ENCODE results near the gene NEDD1. TPM values are rescaled to one million over a fixed set of nuclear protein-coding genes. Genes with fewer than 3 reads are reported as not detected.

Gene NEDD1
- total RNA-seq, 1 donor from 2014 or later: 35.4 TPM

DNA sequence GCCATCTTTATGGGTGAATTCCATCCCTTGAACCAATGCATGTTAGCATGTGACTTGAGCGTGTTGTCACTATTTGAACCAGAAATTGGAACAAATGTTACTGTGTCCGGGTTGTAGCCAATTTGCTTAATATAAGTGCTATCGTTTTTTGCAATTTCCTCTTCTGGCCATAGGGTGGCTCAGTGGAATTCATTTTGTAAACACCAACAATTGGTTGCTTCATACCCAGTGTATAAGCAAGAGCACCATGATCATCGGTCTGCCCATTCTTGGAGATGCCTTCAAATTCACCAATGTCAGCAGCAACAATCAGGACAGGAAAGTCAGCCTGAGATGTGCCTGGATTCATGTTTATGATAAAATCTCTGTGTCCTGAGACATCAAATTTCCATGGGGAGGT is 5.0 kb upstream of the NEDD1 start:
- no peak for DNase-seq (ENCODE audit: low read depth)

- no peak for DNase-seq (ENCODE audit: low read depth)
Observed at GRCh38 chr12:96906498-96906848, 584 bp upstream of the NEDD1 start.

DNA sequence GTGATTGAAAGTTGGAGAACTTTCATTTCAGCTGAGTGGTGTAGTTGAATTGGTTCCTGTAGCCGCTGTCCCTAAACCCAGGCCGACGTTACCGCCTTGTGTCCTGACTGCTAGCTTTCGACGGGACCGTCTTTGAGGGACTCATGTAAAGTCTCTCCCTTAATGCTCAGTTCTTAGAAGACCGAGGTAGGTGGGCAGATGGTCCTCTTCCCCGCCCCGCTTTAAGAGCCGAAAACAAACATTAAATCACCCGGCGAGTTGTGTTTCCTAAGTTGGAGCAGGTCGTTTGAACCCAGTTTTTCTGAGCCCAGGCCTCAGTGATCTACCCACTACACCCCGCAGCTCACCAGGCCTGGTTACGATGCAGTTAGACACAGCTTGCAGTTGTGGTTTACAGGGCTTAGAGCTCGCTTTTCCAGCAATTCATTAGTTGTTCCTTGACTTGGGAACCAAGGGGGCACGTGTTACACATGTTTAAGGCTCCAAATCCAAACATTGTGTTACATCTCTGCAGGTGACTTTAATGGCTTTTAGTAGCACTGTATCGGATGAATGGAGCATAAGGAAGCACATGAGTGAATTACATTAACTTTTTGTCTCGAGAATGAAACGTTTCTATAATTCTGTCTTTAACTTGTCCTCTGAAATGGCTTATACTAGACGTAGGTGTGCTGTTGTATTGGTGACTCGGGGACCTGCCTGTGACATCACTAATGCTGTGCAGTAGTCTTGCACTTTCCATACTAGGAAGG is 790 bp downstream of the NEDD1 start:
- peak; percentile 15 for DNase-seq (ENCODE audit: low read depth)

- DNase-seq (ENCODE audit: low read depth): peak; percentile 9
Observed at GRCh38 chr12:96908423-96908675, 1.3 kb downstream of the NEDD1 start.

DNA sequence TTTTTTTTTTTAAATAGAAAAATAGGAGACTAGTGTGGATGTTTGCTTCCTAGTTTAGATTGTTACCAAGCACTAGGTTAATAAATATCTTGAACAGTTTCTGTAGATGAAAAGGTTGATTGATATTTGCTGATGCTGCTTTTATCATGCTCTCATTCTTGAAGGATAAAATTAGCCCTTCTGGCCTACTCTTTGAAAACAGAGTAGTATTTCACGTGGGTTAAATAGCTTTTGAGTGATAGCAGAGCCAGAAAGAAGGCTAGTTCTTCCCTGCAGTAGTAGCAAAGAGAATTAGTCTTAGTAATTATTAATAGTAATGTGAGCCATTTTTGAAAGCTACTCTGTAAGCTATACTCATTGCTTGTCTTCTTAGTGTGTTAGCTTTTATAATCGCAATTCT is 5.2 kb downstream of the NEDD1 start:
- peak; percentile 27 for DNase-seq (ENCODE audit: low read depth)

- no peak for DNase-seq (ENCODE audit: low read depth)
Observed at GRCh38 chr12:96912943-96913342, 5.9 kb downstream of the NEDD1 start.

- no peak for DNase-seq (ENCODE audit: low read depth)
Observed at GRCh38 chr12:96919510-96920210, 12.6 kb downstream of the NEDD1 start.

GRCh38 chr12:96948782-96949181 is 41.7 kb downstream of the NEDD1 start:
- no peak for DNase-seq (ENCODE audit: low read depth)

- no peak for DNase-seq (ENCODE audit: low read depth)
Observed at GRCh38 chr12:96979532-96979931, 72.5 kb downstream of the NEDD1 start.

DNA sequence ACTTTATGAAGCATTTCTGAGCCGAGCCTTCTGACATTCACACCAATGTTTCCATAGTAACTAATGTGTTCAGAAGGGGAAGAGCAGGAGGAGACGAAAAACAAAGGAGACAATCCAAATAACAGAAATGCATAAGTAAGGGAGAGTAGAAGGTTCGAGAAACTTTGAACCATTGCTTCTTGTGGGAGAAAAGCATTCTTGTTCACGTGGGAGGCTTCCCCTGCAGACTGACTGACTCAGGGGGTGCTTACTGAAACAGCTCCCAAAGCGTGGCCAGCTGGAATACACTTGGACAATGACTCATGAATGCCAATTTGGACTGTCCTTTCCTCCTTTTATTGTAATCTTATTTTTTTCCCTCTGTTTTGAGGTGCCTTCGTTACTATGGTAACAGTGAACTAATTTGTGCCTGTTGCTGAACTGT is 73.9 kb downstream of the NEDD1 start:
- peak; percentile 92 for DNase-seq (ENCODE audit: low read depth)

DNA sequence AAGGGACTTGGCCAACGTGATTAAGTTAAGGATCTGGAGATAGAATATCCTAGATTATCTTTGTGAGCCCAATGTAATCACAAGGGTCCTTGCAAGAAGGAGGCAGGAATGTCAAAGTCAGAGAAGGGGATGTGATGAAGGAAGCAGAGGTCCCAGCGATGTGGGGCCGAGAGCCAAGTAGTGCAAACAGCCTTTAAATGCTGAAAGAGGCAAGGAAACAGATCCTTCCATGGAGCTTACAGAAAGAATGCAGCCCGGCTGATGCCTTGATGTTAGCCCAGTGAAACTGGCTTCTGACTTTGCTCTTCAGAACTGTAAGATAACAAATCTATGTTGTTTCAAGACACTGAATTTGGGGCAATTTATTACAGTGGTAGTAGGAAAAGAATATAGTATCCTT is 74.9 kb downstream of the NEDD1 start:
- DNase-seq (ENCODE audit: low read depth): no peak

DNA sequence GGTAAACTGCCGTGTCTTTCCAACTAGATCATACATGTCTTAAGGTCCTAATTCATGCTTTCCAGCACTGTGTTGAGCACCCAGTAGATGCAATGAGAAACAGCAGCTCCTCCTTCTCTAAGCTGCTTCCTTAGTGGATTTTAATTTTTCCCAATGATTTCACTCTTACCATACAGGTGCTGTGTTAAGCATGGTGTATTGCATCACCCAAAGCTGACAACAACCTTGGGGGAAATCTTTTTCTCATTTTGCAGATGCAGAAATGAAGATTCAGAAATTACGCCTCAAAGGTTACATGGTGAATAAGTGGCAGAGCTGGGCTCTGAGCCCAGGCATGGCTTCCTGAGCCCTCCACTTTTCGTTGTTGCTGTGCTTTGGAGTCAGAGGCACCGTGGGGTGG is 75.6 kb downstream of the NEDD1 start:
- no peak for DNase-seq (ENCODE audit: low read depth)

- no peak for DNase-seq (ENCODE audit: low read depth)
Observed at GRCh38 chr12:96985515-96986362, 78.7 kb downstream of the NEDD1 start.

GRCh38 chr12:96986883-96987523 is 79.9 kb downstream of the NEDD1 start:
- peak; percentile 30 for DNase-seq (ENCODE audit: low read depth)

GRCh38 chr12:96988919-96989318 is 81.9 kb downstream of the NEDD1 start:
- no peak for DNase-seq (ENCODE audit: low read depth)

GRCh38 chr12:96989916-96990315 is 82.9 kb downstream of the NEDD1 start:
- DNase-seq (ENCODE audit: low read depth): peak; percentile 7

GRCh38 chr12:96994900-96995299 is 87.8 kb downstream of the NEDD1 start:
- no peak for DNase-seq (ENCODE audit: low read depth)

DNA sequence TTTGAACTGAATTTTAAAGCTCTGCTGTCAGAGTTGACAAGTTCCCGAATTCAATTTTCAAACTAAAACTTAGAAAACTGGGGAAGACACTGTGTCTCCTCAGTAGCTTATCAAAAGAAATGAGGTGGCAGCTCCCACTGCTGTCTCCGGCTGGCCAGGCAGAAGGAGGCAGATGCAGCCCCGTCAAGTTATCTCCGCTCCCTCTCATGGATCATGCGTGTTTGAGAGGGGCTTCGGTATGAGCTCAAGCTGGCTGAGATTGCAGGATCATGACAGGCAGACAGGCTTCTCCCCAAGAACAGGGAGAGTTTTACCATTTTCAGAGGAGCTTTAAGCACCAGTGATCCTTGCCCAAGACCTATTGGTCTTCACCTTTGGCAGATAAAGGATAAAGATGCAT is 88.8 kb downstream of the NEDD1 start:
- DNase-seq (ENCODE audit: low read depth): no peak

- DNase-seq (ENCODE audit: low read depth): no peak
Observed at GRCh38 chr12:96997797-96998484, 90.9 kb downstream of the NEDD1 start.

GRCh38 chr12:97003276-97003675 is 96.2 kb downstream of the NEDD1 start:
- no peak for DNase-seq (ENCODE audit: low read depth)
